Superior temporal gyrus (tissue), 1 donor: Measurements from ENCODE around the gene TSPO.

Experiments used
- DNase-seq: peaks from one replicate; pipeline ENCODE4 v3.0.0-alpha.2; 2016; ENCODE audit errors: extremely low spot score

TSPO gene

DNA sequence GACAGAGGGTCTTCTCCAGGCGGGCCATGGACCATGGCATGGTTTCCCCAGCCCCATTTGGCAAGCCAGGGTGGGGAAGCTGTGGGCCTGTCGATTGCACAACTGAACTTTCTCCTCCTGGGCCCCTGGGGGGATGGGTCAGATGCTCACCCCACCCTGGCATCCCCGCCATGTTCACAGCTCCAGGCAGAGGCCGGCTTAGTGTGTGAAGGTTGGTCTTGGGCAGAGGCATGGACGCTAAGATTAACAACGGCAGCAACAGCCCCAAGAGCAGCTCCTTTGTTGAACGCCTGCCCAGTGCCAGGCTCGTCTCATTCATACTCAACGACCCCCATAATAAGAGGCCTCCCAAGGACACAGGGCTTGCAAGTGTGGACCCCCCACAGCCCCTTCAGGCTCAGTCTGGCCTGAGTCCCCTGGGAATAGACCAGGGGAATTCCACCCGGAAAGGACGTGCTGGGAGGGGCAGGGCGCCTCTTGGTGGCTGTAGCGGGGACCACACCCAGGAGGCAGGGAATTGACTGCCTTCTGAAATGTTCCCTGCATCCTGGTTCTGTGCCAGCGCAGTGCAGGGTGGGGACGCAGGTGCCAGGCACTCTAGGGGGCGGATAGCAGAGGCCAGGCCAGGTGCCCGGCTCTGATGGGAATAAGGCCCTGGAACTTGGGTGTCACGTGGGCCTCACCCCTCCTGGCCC lies 8.3 kb downstream of the TSPO start:
- DNase-seq: no peak

DNA sequence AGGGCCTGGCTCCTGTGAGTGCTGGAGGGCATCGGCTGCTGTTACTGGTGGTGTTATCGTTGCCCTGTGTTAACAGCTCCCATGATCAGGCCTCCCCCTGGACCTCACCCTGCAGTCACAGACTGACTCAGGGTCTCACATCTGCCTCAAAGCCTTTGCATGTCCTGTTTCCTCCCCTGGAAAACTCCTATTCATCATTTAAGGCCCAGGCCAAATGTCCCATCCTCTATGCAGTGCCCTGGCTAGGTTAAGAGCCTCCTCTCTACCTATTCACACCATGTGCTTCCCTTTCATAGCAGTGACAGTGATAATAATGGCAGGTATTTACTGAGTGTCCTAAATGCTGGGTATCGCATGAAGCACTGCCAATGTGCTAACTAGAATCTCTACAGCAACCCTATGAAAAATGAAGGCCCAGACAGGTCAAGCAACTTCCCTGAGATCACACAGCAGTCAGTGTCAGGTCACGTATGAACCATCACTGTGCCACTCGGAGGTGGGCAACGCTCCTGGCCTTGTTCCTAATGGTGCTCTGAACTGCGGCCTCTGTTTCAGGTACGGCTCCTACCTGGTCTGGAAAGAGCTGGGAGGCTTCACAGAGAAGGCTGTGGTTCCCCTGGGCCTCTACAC lies 9.3 kb downstream of the TSPO start:
- DNase-seq: no peak

DNA sequence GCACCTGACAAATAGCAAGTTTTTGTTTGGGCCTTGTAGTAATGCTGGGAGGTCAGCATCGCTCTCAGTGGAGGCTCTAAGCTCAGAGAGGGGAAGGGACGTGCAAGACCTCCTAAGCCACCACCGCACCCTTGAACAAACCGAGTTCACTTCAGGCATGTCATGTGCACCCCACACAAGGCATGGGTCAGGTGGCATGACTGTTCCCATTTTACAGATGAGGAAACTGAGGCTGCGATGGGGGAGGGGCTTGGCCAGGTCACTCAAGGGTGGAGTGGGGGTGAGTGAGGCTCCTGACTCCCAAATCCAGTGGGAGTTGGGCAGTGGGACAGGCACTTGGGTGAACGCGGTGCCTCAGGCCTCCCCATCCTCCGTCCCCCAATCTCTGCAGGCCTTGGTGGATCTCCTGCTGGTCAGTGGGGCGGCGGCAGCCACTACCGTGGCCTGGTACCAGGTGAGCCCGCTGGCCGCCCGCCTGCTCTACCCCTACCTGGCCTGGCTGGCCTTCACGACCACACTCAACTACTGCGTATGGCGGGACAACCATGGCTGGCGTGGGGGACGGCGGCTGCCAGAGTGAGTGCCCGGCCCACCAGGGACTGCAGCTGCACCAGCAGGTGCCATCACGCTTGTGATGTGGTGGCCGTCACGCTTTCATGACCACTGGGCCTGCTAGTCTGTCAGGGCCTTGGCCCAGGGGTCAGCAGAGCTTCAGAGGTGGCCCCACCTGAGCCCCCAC lies 11.2 kb downstream of the TSPO start:
- no peak for DNase-seq

DNA sequence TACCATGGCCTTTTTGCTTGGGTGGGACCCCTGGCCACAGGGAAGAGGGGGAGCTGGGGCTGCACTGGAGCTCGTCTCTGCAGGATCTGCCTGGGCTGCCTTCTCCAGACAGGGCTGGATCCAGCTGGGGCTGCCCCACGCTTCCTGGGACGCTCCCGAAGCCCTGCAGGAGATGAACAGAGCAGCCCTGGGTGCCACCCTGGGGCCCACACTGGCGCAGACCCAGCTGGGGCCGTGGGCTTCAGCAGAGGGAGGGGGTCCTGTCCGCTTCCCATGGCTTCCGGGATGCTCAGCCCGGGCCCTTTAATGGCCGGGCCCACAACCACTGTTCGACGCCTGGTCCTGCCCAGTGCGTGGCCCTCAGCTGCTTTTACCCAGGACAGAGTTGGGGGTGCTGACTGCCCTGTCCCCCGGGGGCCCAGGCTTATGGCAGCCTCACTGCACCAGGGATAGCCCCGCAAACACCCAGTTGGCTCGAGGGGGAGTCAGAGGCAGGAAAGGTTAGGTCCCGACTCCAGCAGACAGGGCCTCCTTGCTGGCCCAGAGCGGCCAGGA lies 12.0 kb downstream of the TSPO start:
- no peak for DNase-seq

DNA sequence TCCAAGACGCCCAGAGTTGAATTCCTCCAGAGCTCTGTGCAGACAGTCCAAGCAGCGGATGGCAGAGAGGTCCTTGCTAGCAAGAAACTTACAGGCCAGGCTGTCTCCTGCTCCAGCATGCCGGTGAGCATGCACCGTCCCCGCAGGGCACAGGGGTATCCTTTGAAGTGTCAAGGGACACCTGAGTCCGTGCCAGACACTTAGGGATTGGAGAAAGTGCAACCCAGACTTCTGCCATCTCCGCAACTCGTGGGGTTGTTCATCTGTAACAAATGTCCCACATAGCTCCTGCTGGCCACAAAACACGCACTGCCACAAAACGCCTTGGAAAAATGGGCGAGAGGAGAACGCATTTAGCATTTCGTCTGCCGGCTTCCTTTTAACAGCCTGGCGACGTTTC lies 13.3 kb downstream of the TSPO start:
- DNase-seq: no peak

DNA sequence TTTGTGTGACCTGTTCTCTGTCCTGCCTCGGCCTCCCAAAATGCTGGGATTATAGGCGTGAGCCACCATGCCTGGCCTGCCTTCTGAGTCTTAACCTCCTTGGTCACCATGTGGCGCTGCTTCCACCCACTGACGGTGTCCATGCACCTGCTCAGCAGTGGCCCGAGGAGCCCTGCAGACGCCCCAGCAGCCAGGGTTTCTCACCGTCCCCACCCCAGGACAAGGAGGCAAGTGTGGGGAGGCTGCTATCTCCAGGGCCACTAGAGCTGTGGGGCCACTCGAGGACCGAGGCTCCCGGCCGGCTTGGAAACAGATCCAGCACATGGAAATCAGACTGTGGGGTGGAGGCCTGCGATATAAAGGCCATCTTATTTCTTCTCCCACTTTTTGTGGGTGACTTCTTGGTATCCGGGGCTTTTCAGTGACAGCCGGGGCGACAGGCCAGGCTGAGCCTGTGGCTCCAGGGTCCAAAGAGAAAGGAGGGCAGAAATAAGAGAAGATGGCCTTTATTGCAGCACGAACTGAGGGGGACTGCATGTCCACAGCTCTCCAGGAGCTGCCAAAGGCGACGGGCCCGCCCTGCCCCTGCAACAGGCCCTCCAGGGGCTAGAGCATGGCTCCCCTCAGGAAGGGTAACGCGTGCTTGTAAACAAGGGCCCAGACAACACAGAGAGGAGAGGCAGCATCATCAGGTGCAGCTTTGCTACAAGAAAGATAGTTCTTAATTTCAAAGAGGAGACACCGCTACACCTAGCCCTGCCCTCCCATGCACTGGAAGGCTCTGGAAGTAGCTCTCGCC lies 15.0 kb downstream of the TSPO start:
- no peak for DNase-seq

DNA sequence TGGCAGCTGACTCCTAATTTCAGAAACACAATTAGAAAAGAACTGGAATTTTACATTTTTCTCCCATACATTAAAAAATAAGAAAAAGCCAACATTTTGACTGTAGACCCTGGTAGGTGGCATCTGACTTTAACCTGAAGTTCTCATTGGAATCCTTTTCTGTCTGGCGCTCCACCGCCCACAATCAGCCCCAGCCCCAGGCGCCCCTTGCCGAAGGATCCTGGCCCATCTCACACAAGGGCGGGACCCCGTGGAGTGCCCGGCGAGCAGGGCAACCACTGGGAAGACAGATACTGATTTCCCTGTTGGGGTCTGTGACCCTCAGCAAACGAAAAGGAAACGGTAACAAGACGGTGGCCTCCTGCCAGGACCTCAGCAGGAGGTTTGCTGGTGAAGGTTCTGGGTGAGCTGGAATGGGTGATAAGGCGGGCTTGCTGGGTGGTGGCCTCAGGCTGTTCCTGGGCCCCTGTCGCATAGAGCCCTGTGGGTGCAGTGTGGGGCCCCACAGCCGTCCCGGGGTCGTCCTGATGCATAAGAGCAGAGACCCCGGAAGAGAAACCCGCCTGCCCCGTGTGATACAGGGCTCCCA lies 15.7 kb downstream of the TSPO start:
- DNase-seq: no peak

DNA sequence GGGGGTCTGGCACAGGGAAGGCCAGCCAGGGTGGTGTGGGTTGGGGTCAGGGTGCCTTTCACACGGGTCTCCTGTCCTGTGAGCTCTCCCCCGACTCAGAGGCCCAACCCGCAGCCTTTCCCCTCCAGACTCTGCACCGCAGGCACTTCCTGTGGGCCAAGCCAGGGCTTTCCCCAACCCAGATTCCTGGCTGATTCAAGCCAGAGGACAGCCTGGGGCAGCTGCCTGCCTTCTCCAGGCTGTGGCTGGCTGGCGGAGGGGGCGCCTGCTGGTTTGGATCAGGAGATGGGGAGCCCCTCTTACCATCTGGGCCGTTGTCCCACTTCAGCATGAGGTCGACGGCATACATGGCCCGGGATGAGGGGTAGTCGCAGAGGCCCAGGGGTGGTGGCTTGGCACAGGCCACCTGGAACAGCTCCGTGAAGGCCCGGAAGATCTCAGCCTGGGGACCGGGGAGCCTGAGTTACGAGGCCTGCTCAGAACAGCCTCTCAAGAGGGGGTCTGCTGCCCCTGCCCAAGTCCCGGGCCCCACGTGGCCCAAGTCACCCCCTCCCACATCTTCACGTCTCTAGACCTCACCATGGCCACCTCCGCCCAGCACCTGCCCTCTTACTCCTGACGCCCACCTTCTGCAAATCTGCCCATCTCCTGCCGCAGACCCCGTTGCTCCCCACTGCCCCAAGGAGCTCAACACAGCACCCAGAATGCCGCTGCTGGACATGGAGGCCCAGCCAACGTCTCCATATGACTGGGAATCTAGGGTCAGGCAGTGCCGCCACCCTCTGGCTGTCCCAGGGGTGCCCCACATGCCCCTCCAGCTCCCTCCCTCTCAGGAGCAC lies 17.3 kb downstream of the TSPO start:
- no peak for DNase-seq

DNA sequence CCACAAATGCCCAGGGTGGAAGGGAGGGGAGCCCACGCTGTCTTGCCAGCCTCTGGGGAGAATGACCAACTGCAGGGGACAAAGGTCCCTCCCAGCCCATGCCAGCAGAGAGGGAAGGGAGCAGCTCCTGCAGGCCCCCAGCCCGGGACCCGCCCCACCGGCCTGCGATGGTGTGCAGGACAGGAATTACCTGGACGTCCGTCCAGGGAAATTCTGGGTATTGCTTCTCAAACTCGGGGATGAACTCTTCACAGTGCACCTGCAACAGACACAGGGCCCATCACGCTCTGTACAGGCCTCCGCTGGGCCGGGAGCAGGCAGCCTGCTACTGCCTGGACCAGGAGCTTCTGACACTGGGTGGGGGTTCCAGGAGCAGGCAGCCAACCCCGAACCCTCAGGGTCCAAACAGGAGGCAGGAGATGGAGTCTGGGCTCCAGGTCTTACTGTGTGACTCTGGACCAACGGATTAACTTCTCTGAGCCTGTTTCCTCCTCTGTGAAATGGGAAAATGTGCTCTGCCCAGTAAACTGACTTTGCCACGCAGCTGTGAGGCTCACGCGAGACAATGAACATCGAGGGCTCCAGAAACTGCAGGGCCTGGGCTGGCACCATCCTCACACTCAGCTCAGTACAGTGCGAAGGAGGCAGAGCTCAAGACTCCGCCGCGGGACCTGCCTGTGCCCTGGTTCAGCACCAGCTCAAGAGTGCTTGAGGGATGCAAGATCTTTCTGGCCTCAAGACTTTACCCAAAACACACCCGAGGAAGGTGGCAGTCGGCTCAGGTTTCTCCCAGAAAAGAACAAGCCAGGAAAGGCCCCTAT lies 18.2 kb downstream of the TSPO start:
- no peak for DNase-seq

DNA sequence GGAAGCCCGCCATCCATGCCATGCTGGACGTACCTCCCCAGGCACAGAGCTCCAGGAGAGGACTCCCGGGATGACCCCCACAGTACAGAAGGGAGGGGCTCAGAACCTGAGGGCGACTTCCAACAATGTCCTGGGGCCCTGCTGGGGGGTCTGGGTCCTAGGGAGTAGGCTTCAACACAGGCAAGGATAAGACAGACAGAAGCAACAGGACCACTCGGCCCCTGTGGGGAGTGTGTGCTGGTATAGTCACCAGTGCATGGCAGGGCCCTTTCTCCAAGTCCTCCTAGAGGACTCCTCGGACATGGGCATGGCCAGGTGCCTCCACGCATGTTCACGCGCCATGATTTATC lies 18.7 kb downstream of the TSPO start:
- no peak for DNase-seq

DNA sequence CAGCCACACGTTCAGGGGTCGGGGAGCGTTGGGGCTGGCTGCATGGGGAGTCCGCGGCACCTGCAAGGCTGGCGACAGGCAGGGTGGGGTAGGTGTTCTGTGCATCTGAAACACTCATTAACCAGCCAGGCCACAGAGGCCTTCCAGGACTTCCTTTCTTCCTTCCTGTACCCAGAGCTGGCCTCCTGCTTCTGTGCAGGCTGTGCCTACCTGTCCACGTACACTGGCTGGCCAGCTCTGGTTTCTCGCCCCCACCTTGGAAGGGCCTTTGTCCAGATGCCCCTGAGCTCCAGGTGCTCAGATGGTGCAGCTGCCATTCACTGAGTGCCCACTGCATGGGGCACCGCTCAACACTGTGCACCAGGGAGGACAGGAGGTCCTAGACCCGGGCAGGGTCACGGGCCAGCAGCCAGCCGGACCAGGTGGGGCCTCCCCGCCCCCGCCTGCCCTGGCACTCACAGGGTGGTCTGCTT lies 19.7 kb downstream of the TSPO start:
- DNase-seq: no peak

DNA sequence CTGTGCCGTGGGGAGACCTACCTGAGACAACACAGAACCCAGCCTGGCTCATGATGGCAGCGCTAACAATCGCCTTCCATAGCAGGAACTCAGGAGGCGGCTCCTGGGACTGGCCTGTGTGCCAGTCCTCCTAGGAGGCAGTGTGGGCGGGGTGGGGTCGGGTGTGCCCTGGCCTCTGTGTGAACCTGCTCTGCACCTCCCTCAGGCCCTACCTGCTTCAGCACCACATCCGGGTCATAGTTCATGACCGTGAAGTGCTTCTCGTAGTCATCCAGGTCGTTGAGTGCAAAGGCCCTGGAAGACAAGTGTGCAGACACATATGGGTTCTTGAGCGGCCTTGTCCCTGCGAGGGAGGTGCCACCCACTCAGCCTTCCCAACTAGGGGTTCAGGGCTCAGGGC lies 20.2 kb downstream of the TSPO start:
- DNase-seq: no peak

DNA sequence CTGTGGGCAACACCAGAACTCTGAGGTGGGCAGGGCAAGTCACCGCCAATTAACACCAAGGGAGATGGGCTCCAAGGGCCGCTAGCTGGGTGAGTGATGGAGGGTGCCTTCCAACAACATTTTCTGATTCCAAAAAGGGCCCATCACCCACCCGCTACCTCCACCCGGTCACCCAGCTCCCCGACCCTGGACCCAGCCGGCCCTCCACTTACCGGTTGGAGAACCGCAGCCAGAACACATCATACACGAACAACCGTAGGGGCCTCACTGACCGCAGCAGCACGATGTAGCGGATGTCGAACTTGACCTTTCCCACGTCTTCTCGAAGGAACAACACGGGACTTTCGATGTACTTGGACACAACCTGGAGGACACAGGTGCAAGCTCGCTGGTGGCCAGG lies 20.8 kb downstream of the TSPO start:
- DNase-seq: no peak

DNA sequence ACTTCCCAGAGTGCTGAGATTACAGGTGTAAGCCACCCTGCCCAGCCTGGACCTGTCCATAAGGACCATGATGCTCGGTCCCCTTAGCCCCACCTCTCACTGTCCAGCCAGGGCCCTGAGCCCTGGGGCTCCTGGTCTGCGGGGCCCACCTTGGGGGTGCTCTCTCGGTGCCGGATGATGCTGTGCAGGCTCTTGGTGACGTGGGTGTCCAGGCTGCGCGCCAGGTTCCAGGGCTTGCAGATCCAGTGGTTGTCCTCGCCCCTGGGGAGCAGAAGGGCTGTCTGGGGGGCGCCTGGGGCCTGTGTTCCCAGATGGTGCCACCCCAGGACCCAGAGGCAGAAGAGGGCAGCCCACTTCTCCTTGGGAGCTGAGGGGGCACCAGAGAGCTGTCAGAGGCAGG lies 22.2 kb downstream of the TSPO start:
- DNase-seq: no peak

DNA sequence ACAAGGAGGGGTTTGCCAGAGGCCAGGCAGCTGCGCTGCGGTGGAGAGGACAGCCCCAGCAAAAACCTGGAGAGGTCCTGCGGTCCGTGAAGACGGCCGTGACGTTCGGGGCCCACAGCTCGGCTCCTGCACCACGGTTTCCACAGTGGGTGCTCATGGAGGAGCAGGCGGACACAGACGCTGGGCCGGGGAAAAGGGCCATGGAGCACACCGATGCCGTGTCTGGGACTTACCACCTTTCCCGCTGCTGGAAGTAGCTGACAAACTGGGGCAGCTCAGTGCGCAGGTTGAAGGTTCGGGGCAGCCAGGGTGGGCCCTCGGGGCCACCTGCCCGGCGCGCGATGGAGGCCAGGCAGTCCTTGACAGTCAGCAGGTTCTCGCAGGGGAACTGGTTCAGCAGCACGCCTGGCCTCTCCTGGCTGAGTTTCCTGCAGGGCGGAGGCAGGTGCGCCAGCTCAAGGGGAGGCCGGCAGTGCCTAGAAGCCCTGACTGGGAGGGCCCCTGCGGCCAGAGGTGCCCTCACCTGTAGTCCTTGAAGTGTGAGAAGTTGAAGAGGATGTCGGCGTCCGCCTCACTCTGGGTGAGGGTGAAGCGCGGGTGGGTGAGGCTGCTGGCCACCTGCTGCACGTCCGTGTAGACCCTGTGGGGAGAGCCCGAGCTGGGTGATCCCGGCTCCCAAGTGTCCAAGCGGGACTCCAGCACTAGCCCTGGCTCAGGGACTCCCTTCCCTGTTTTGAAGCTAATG lies 22.8 kb downstream of the TSPO start:
- no peak for DNase-seq

DNA sequence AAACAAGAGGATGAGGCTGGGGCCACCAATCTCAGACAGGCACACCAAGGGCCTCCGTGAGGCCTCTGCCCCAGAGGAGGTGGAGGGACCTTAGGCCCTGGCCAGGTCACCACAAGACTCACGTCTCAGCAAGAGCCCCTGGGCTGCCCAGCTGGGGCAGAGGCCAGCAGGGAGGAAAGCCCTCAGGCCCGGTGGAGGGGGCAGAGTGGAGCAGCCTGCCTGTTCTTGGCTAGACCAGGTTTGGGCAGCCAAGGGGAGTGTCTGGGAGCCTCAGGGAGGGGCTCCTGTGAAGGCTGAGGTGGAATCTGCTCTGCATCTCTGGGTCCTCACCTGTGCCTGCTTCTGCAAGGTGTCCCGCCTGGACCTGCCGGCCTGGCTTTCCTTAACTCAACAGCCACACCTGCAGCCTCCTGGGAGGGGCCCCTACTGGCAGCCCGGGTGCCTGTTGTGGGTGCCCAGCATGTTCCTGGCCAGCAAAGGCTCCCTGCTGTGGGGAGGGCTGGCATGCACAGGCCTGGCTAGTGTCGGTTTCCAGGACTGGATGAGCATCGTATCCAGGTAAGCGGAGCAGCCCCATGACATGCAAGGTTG lies 23.7 kb downstream of the TSPO start:
- no peak for DNase-seq

DNA sequence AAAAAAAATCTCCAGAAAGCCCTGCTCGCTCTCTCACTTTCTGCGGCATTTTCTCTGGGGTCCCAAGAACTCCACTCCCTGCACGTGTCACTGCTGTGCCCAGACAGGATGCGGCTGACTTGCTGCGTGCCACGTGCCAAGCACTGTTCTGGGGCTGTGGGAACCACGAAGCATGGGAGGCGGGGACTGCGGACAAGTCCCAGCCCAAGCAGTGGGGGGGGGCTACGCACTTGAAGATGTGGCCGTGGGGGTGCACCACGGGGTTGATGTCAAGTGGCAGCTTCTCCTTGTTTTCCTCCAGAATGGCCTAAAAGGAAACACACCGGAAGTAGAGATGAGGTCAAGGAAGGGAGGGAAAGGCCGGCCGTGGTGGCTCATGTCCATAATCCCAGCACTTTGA lies 24.7 kb downstream of the TSPO start:
- DNase-seq: no peak

DNA sequence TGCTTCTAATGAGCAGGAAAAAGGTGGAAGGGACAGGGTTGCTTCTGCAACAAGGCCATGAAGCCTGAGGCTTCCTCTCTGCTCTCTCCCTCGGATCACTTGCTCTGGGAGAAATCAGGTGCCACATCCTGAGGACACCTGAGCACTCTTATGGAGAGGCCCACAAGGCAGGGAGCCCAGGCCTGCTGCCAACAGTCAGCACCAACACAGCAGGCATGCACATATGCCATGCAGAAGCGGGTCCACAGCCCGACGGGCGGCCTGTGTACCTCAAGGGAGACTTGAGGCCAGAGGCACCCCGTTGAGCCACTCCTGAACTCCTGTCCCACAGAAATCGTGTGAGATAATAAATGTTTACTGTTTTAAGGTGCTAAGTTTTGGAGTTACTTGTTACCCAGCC lies 26.1 kb downstream of the TSPO start:
- no peak for DNase-seq
